Cardiac fibroblast (primary cell): ENCODE measurements around the gene PPP2R2C.

Experiments used
- DNase-seq, 2 donors: peaks; one replicate each; pipeline versions ENCODE4 v3.0.0 to v3.0.0-alpha.2; 2010; ENCODE audit warnings: low read depth in 2 of 2
- H3K4me3 ChIP-seq, 2 donors: replicated peaks in 1 of 2; 1 replicate in 1 of 2; 2 replicates in 1 of 2; pipeline ENCODE4 v1.5.1; 2011; ENCODE audit warnings: low read depth in 2 of 2, low read length in 2 of 2, mild to moderate bottlenecking in 2 of 2, moderate library complexity in 1 of 2
- TF ChIP-seq, protein P1 (sequence below): IDR thresholded peaks from one replicate; pipeline ENCODE4 v1.5.1; 2011; ENCODE audit warnings: low read depth, mild to moderate bottlenecking, low read length, inconsistent platforms

PPP2R2C gene

GRCh38 chr4:6272863-6273660 is 199.4 kb downstream of the PPP2R2C start:
- TF ChIP-seq, protein P1, sequence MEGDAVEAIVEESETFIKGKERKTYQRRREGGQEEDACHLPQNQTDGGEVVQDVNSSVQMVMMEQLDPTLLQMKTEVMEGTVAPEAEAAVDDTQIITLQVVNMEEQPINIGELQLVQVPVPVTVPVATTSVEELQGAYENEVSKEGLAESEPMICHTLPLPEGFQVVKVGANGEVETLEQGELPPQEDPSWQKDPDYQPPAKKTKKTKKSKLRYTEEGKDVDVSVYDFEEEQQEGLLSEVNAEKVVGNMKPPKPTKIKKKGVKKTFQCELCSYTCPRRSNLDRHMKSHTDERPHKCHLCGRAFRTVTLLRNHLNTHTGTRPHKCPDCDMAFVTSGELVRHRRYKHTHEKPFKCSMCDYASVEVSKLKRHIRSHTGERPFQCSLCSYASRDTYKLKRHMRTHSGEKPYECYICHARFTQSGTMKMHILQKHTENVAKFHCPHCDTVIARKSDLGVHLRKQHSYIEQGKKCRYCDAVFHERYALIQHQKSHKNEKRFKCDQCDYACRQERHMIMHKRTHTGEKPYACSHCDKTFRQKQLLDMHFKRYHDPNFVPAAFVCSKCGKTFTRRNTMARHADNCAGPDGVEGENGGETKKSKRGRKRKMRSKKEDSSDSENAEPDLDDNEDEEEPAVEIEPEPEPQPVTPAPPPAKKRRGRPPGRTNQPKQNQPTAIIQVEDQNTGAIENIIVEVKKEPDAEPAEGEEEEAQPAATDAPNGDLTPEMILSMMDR = no peak
- peak; percentile 66 to 80 for DNase-seq
- H3K4me3 ChIP-seq = no peak overlapping the region

DNA sequence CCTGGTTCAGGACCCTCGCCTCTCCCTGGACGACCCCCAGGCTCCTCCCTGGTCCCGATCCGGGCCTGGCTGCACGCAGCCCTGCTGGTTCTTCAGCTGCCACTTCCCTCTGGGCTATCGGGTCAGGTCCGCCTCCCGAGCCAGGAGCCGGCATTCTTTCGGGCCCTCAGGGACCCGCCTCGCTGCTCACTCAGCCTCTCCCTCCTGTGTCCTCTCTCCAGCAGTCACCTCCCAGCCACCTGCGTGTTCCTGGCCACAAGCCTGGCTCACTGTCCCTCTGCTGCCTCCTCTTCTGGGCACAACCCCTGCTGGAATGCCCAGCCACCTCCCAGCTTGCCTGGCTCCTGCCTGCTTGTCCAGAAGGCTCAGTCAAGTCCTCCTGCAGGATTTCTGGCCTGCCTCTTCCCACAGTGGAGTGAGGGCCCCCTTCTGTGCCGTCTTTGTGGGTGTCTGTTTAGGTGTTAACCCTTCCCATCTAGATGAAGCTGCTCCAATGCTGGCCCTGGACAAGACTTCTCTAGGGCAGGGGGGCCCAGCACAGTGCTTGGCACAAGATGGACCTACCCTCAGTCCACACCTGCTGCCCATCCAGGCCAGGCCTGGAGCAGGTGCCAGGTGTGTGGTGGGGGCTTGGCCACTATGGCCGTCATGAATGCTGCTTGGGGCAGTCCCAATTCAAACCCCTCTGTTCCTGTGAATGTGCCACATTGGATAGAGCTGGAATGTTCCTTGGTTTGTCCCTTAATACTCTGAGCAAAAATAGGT is 200.5 kb downstream of the PPP2R2C start:
- no peak for DNase-seq
- TF ChIP-seq, protein P1 = no peak
- H3K4me3 ChIP-seq = no peak overlapping the region

GRCh38 chr4:6271206-6271605 is 201.2 kb downstream of the PPP2R2C start:
- no peak for DNase-seq
- no peak overlapping the region for H3K4me3 ChIP-seq
- TF ChIP-seq, protein P1 = no peak

- TF ChIP-seq, protein P1 = no peak
- peak overlapping the region; percentile 78 to 82 for H3K4me3 ChIP-seq
- peak; percentile 15 to 37 for DNase-seq
These were observed 201.7 kb downstream of the PPP2R2C start for GRCh38 chr4:6270636-6271121.
